Iris pigment epithelial cell (primary cell): ENCODE data around the gene ITGA7.

Experiments used
- DNase-seq: peaks from one replicate; pipeline ENCODE4 v3.0.0-alpha.2; 2011; ENCODE audit warnings: low read depth

ITGA7 gene

GRCh38 chr12:55718624-55719275 is 11.0 kb upstream of the ITGA7 start:
- no peak for DNase-seq

GRCh38 chr12:55718015-55718414 is 10.3 kb upstream of the ITGA7 start:
- no peak for DNase-seq

- peak; percentile 76 for DNase-seq
These were observed 9.6 kb upstream of the ITGA7 start for GRCh38 chr12:55717011-55718007.

- no peak for DNase-seq
These were observed 8.9 kb upstream of the ITGA7 start for GRCh38 chr12:55716582-55716957.

- DNase-seq: peak; percentile 89
These were observed 8.3 kb upstream of the ITGA7 start, which contains the start of gene BLOC1S1 for GRCh38 chr12:55715833-55716581. BLOC1S1 (plus strand) TSS chr12:55716046; CDS start chr12:55716052, 6 bp downstream.

- no peak for DNase-seq
These were observed 7.6 kb upstream of the ITGA7 start for GRCh38 chr12:55715169-55715764.

- DNase-seq: peak; percentile 91
These were observed 6.0 kb upstream of the ITGA7 start for GRCh38 chr12:55713721-55714120.

- no peak for DNase-seq
These were observed 5.2 kb upstream of the ITGA7 start for GRCh38 chr12:55712700-55713415.

- DNase-seq: no peak
These were observed 4.3 kb upstream of the ITGA7 start for GRCh38 chr12:55711786-55712553.

GRCh38 chr12:55708695-55709233 is 1.1 kb upstream of the ITGA7 start:
- no peak for DNase-seq

GRCh38 chr12:55707219-55707671 is 459 bp downstream of the ITGA7 start:
- DNase-seq: no peak

GRCh38 chr12:55706568-55707218 is 1.0 kb downstream of the ITGA7 start:
- no peak for DNase-seq

GRCh38 chr12:55705782-55706402 is 1.8 kb downstream of the ITGA7 start:
- no peak for DNase-seq

GRCh38 chr12:55704824-55705718 is 2.6 kb downstream of the ITGA7 start:
- no peak for DNase-seq

- DNase-seq: no peak
These were observed 3.6 kb downstream of the ITGA7 start for GRCh38 chr12:55703901-55704761.

GRCh38 chr12:55703288-55703687 is 4.4 kb downstream of the ITGA7 start:
- no peak for DNase-seq

- no peak for DNase-seq
These were observed 4.8 kb downstream of the ITGA7 start for GRCh38 chr12:55702861-55703260.
